ENCODE measurements around the gene MYLIP. TPM values are rescaled to one million over a fixed set of nuclear protein-coding genes. Genes with fewer than 3 reads are reported as not detected.

Gene MYLIP
- total and polyA plus RNA-seq, 2 donors (not counting 1 experiment from before 2014, with no cell fraction given): 2.5 to 7.6 TPM

DNA sequence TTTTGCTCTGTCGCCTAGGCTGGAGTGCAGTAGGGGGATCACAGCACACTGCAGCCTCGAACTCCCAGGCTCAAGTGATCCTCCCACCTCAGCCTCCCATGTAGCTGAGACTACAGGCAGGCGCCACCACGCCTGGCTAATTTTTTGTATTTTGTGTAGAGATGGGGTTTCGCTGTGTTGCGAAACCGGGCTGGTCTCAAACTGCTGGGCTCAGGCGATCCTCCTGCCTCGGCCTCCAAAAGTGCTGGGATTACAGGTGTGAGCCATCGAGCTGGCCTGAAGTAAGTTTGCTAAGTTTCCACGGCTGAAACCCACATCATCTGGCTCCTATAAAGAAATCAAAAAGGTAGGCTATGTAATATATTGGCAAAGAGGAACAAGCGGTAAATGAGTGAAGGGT lies 1.4 kb upstream of the MYLIP start:
- no peak overlapping the region for H3K4me3 ChIP-seq (replicated peaks in 1 of 4; ENCODE audit: control extremely low read depth in 1 of 4, insufficient read depth in 1 of 4, low read depth in 3 of 4, low read length in 4 of 4)
- DNase-seq (ENCODE audit: low read depth in 2 of 2): no peak
- H3K27me3 ChIP-seq (ENCODE audit: control insufficient read depth, insufficient read depth, low read length): peaks cover 16% of the 10 kb centered on the region
- no peak overlapping the region for H3K9ac ChIP-seq (ENCODE audit: insufficient read depth, low read length)
- no peaks in the 10 kb centered on the region for H3K36me3 ChIP-seq (ENCODE audit: control insufficient read depth, insufficient read depth, low read length)
- no peak overlapping the region for H3K4me2 ChIP-seq (ENCODE audit: extremely low read depth, insufficient read depth, low read length)
- H3K9me3 ChIP-seq (ENCODE audit: control insufficient read depth, insufficient read depth, low read depth, low read length): no peaks in the 10 kb centered on the region
- TF ChIP-seq, protein P1, sequence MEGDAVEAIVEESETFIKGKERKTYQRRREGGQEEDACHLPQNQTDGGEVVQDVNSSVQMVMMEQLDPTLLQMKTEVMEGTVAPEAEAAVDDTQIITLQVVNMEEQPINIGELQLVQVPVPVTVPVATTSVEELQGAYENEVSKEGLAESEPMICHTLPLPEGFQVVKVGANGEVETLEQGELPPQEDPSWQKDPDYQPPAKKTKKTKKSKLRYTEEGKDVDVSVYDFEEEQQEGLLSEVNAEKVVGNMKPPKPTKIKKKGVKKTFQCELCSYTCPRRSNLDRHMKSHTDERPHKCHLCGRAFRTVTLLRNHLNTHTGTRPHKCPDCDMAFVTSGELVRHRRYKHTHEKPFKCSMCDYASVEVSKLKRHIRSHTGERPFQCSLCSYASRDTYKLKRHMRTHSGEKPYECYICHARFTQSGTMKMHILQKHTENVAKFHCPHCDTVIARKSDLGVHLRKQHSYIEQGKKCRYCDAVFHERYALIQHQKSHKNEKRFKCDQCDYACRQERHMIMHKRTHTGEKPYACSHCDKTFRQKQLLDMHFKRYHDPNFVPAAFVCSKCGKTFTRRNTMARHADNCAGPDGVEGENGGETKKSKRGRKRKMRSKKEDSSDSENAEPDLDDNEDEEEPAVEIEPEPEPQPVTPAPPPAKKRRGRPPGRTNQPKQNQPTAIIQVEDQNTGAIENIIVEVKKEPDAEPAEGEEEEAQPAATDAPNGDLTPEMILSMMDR (conservative IDR thresholded peaks at IDR 0.05 in 1 of 2, IDR thresholded peaks at IDR 0.05 in 1 of 2; ENCODE audit: low read depth in 1 of 2, low read length in 2 of 2): no peak
- no peak for TF ChIP-seq EZH2 (IDR thresholded peaks at IDR 0.05; ENCODE audit: low read length, missing control alignments)
- no peak overlapping the region for H3K27ac ChIP-seq (ENCODE audit: insufficient read depth, low read length)
- no peaks in the 10 kb centered on the region for H4K20me1 ChIP-seq (ENCODE audit: control insufficient read depth, extremely low read depth, insufficient read depth, low read length)
- H3K79me2 ChIP-seq (ENCODE audit: control insufficient read depth, insufficient read depth, low read length): peaks cover 5% of the 10 kb centered on the region
- peaks cover 5% of the 10 kb centered on the region for H3K4me1 ChIP-seq (ENCODE audit: control insufficient read depth, extremely low read depth, insufficient read depth, low read length)
- H2AFZ ChIP-seq (ENCODE audit: low read length): no peak overlapping the region

DNA sequence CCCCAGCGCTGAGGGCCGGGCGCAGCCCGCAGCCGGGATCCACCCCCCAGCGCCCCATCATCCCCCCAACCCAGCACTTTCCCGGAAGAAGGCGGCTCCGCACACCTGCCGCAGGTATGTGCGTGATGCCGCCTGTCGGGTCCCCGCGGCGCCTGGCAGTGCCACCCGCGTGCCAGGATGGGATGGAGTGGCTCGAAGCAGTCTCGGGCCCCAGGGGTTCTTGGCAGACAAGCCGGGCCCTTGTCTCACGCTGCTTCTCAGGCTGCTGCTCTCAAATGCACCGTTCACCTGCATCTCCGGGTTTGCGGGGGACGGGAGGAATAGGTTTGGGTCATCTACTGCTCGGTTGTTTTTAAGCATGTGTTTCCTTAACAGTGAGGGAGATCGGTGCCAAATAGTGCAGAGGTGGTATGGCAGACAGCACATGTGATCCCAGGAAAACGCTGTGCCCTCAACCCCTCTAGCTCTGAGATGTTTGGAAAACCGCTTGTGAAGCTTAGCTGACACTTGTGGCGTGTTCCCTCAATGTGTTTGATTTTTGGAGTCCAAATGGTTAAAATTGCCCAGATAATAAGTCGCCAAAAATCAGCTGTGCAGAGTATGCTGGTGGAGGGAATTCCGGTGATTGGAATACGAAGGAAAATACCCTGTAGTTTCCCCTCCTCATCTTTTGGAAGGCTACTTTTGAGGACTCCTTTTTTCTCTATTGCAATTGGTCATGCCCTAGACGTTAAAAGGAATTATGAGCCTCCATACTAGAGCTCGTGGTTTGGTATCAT lies 926 bp downstream of the MYLIP start:
- DNase-seq (ENCODE audit: low read depth in 2 of 2): peak; percentile 9 to 36
- Histone ChIP-seq H3K27me3 (ENCODE audit: control insufficient read depth, insufficient read depth, low read length) (peaks cover 9% of the 10 kb centered on the region), H3K9me3 (ENCODE audit: control insufficient read depth, insufficient read depth, low read depth, low read length) (no peaks in the 10 kb centered on the region), H3K4me3 (replicated peaks in 1 of 4; ENCODE audit: control extremely low read depth in 1 of 4, insufficient read depth in 1 of 4, low read depth in 3 of 4, low read length in 4 of 4) (peak overlapping the region; percentile 74 to 92 (median 78)), H2AFZ (ENCODE audit: low read length) (no peak overlapping the region), H3K36me3 (ENCODE audit: control insufficient read depth, insufficient read depth, low read length) (no peaks in the 10 kb centered on the region), H3K9ac (ENCODE audit: insufficient read depth, low read length) (peak overlapping the region; percentile 76), H3K4me2 (ENCODE audit: extremely low read depth, insufficient read depth, low read length) (peak overlapping the region; percentile 92), H3K79me2 (ENCODE audit: control insufficient read depth, insufficient read depth, low read length) (peaks cover 5% of the 10 kb centered on the region), H3K4me1 (ENCODE audit: control insufficient read depth, extremely low read depth, insufficient read depth, low read length) (peaks cover 5% of the 10 kb centered on the region), H4K20me1 (ENCODE audit: control insufficient read depth, extremely low read depth, insufficient read depth, low read length) (no peaks in the 10 kb centered on the region), H3K27ac (ENCODE audit: insufficient read depth, low read length) (peak overlapping the region; percentile 44)
- no peak for TF ChIP-seq EZH2 (IDR thresholded peaks at IDR 0.05; ENCODE audit: low read length, missing control alignments)
- TF ChIP-seq, protein P1 (conservative IDR thresholded peaks at IDR 0.05 in 1 of 2, IDR thresholded peaks at IDR 0.05 in 1 of 2; ENCODE audit: low read depth in 1 of 2, low read length in 2 of 2): no peak

DNA sequence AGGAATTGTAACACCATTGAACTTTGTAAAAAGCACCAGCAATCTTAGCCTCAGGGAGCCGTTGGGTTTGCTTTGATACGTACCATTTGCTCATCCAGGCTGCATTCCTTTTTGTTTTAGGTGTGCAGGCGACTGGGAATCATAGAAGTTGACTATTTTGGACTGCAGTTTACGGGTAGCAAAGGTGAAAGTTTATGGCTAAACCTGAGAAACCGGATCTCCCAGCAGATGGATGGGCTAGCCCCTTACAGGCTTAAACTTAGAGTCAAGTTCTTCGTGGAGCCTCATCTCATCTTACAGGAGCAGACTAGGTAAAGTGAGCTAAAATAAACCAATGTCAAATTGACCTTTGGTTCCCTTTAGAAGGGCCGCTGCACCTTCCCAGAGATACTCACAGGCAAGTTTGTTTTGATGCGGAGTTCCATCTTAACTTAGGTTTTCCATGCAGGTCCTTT lies 1.6 kb downstream of the MYLIP start:
- Histone ChIP-seq H3K27ac (ENCODE audit: insufficient read depth, low read length) (peak overlapping the region; percentile 72), H3K4me1 (ENCODE audit: control insufficient read depth, extremely low read depth, insufficient read depth, low read length) (peaks cover 5% of the 10 kb centered on the region), H3K9ac (ENCODE audit: insufficient read depth, low read length) (peak overlapping the region; percentile 26), H4K20me1 (ENCODE audit: control insufficient read depth, extremely low read depth, insufficient read depth, low read length) (no peaks in the 10 kb centered on the region), H3K27me3 (ENCODE audit: control insufficient read depth, insufficient read depth, low read length) (peaks cover 7% of the 10 kb centered on the region), H2AFZ (ENCODE audit: low read length) (no peak overlapping the region), H3K79me2 (ENCODE audit: control insufficient read depth, insufficient read depth, low read length) (peaks cover 5% of the 10 kb centered on the region), H3K36me3 (ENCODE audit: control insufficient read depth, insufficient read depth, low read length) (no peaks in the 10 kb centered on the region), H3K4me2 (ENCODE audit: extremely low read depth, insufficient read depth, low read length) (peak overlapping the region; percentile 92), H3K4me3 (replicated peaks in 1 of 4; ENCODE audit: control extremely low read depth in 1 of 4, insufficient read depth in 1 of 4, low read depth in 3 of 4, low read length in 4 of 4) (peak overlapping the region; percentile 74 to 92 (median 78)), H3K9me3 (ENCODE audit: control insufficient read depth, insufficient read depth, low read depth, low read length) (no peaks in the 10 kb centered on the region)
- TF ChIP-seq, protein P1 (conservative IDR thresholded peaks at IDR 0.05 in 1 of 2, IDR thresholded peaks at IDR 0.05 in 1 of 2; ENCODE audit: low read depth in 1 of 2, low read length in 2 of 2): no peak
- TF ChIP-seq EZH2 (IDR thresholded peaks at IDR 0.05; ENCODE audit: low read length, missing control alignments): no peak
- DNase-seq (ENCODE audit: low read depth in 2 of 2): no peak

Measured in fibroblast of lung (primary cell).